K562 (cell line): ENCODE measurements around the gene GDF15. TPM values are rescaled to one million over a fixed set of nuclear protein-coding genes. Genes with fewer than 3 reads are reported as not detected.

Experiments
- ATAC-seq: fragments of 200-7000 bp; cut with Tn5 transposase; 3 replicates; pipeline ENCODE4 v1.9.1; 2020; ENCODE audit warnings: moderate library complexity
- BruUV-seq: library from RNA; stranded (reverse); fragments of 400-500 nt; replicated peaks from 2 replicates; lab custom pipeline; 2021; lab: Mats Ljungman, UMichigan
- CTCF ChIA-PET: fragments of 300-600 bp; formaldehyde crosslinking; extraction: SDS; loops from one replicate; lab custom pipeline; 2021; ENCODE audit warnings: low intra/inter-chr PET ratio; lab: Yijun Ruan, JAX
- POLR2A ChIA-PET: fragments of 300-600, 350-650 bp; sonication (Branson Sonifier 250); formaldehyde crosslinking; extraction: SDS; loops from one replicate; lab custom pipeline; 2021; ENCODE audit warnings: antibody characterized with exemption, inconsistent platforms; lab: Yijun Ruan, JAX
- DNase-seq, 4 experiments: peaks; one replicate each; pipeline versions ENCODE4 v3.0.0 to v3.0.0-alpha.2; 2011 to 2018; ENCODE audit warnings: low spot score in 3 of 4, mixed read lengths in 3 of 4; ENCODE audit errors: extremely low read depth in 1 of 4
- FAIRE-seq: peaks from 2 replicates; lab custom pipeline; 2011; peaks lifted over from hg19 to GRCh38; lab: Jason Lieb, UNC
- H2AFZ ChIP-seq: 2 replicates; pipeline ENCODE4 v1.6.0; 2011; ENCODE audit warnings: low read depth, low read length, control low read depth, inconsistent platforms
- H3K27ac ChIP-seq: fragments of 200-600 bp; 3 replicates; pipeline ENCODE4 v1.8.0; 2011; ENCODE audit warnings: low read depth, mild to moderate bottlenecking, control low read depth, inconsistent platforms, low read length, moderate library complexity, mixed read lengths; ENCODE audit errors: extremely low read depth
- H3K27me3 ChIP-seq, 2 experiments: fragments of 300-600 bp in 1 of 2; 2 replicates in 1 of 2; 3 replicates in 1 of 2; pipeline versions ENCODE4 v1.6.0 to v1.8.0; 2011; ENCODE audit warnings: inconsistent platforms in 2 of 2, low read length in 2 of 2, mild to moderate bottlenecking in 1 of 2, mixed read lengths in 1 of 2, moderate library complexity in 1 of 2; ENCODE audit not compliant: control insufficient read depth in 2 of 2, insufficient read depth in 2 of 2
- H3K36me3 ChIP-seq: fragments of 300-600 bp; 3 replicates; pipeline ENCODE4 v1.8.0; 2011; ENCODE audit warnings: mild to moderate bottlenecking, low read length, inconsistent platforms; ENCODE audit not compliant: control insufficient read depth, insufficient read depth
- H3K4me1 ChIP-seq, 2 experiments: fragments of 200-600 bp in 1 of 2; replicated peaks in 1 of 2; 2 replicates in 1 of 2; 3 replicates in 1 of 2; pipeline versions ENCODE4 v1.5.1 to v1.8.0; 2011; ENCODE audit warnings: inconsistent platforms in 2 of 2, low read length in 2 of 2, mild to moderate bottlenecking in 1 of 2, mixed read lengths in 1 of 2, moderate library complexity in 1 of 2; ENCODE audit not compliant: control insufficient read depth in 2 of 2, insufficient read depth in 2 of 2
- H3K4me2 ChIP-seq: 2 replicates; pipeline ENCODE4 v1.6.1; 2011; ENCODE audit warnings: low read length, control low read depth, inconsistent platforms, mixed read lengths; ENCODE audit not compliant: insufficient read depth
- H3K4me3 ChIP-seq: fragments of 200-600 bp; sonication (generic), shearing (Covaris generic); 2 replicates; pipeline ENCODE4 v1.5.1; 2016; ENCODE audit warnings: control low read depth, inconsistent platforms
- H3K79me2 ChIP-seq: fragments of 200-600 bp; 3 replicates; pipeline ENCODE4 v1.8.0; 2011; ENCODE audit warnings: low read length, inconsistent platforms; ENCODE audit not compliant: control insufficient read depth, insufficient read depth
- H3K9ac ChIP-seq, 2 experiments: 2 replicates each; pipeline versions ENCODE4 v1.6.0 to v1.6.1; 2011; ENCODE audit warnings: low read depth in 2 of 2, low read length in 2 of 2, control low read depth in 1 of 2, inconsistent platforms in 1 of 2, mild to moderate bottlenecking in 1 of 2, mixed read lengths in 1 of 2; ENCODE audit not compliant: insufficient read depth in 1 of 2
- H3K9me1 ChIP-seq: one replicate; pipeline ENCODE4 v1.6.0; 2011; ENCODE audit warnings: inconsistent platforms, mild to moderate bottlenecking, low read length, moderate library complexity; ENCODE audit not compliant: control insufficient read depth, insufficient read depth
- H3K9me3 ChIP-seq: replicated peaks from 2 replicates; pipeline ENCODE4 v1.5.1; 2011; ENCODE audit warnings: low read depth, low read length, inconsistent platforms; ENCODE audit not compliant: control insufficient read depth, insufficient read depth
- H4K20me1 ChIP-seq: replicated peaks from 2 replicates; pipeline ENCODE4 v1.6.1; 2011; ENCODE audit warnings: low read length, inconsistent platforms, mixed read lengths; ENCODE audit not compliant: control insufficient read depth, insufficient read depth
- BRCA1 ChIP-seq, 2 experiments: fragments of 450-650 bp in 1 of 2; sonication (generic) in 1 of 2; formaldehyde crosslinking in 1 of 2; IDR thresholded peaks; 2 replicates each; pipeline versions ENCODE4 v1.5.0 to v1.6.1; 2017 to 2020; ENCODE audit warnings: mild to moderate bottlenecking in 1 of 2, missing genetic modification reagents in 1 of 2
- DMBX1 ChIP-seq: fragments of 250-450 bp; sonication (Bioruptor Pico); IDR thresholded peaks from 2 replicates; pipeline ENCODE4 v1.8.0; 2022; ENCODE audit warnings: inconsistent platforms, mild to moderate bottlenecking, moderate library complexity, borderline replicate concordance
- NRF1 ChIP-seq, 2 experiments: fragments of 450-650 bp; IDR thresholded peaks in 1 of 2; conservative IDR thresholded peaks in 1 of 2; 2 replicates each; pipeline ENCODE4 v1.6.1; 2014; ENCODE audit warnings: mild to moderate bottlenecking in 2 of 2
- RB1 ChIP-seq: fragments of 450-650 bp; IDR thresholded peaks from 2 replicates; pipeline ENCODE4 v1.6.1; 2017; ENCODE audit warnings: low read depth, mild to moderate bottlenecking
- RUNX1 ChIP-seq: sonication (generic); IDR thresholded peaks from 2 replicates; pipeline ENCODE4 v1.6.1; 2016; ENCODE audit warnings: antibody characterized with exemption, low read depth
- TAF7 ChIP-seq: fragments of 450-650 bp; IDR thresholded peaks from 2 replicates; pipeline ENCODE4 v1.6.1; 2016; ENCODE audit warnings: missing genetic modification characterization, missing compliant biosample characterization
- TFAM ChIP-seq: fragments of 250-450 bp; sonication (Bioruptor Pico); conservative IDR thresholded peaks from 2 replicates; pipeline ENCODE4 v1.5.0; 2021; ENCODE audit warnings: mild to moderate bottlenecking, moderate library complexity
- THRAP3 ChIP-seq: fragments of 450-650 bp; IDR thresholded peaks from 2 replicates; pipeline ENCODE4 v1.6.1; 2016; ENCODE audit warnings: mild to moderate bottlenecking, inconsistent platforms, borderline replicate concordance
- WGBS: fragments of 100-300 bp; shearing (Covaris generic); methylation state at CpG from one replicate; pipeline ENCODE4 v1.1.6; 2016; ENCODE audit warnings: low coverage, mixed read lengths; ENCODE audit not compliant: insufficient coverage; ENCODE audit errors: missing lambda C conversion rate; 5-methylcytosine and 5-hydroxymethylcytosine counted together
- in situ Hi-C: fragments of 300-500 bp; cut with MboI; formaldehyde crosslinking; loops from 4 replicates; pipeline ENCODE4 v1.15.0; 2018; ENCODE audit warnings: inconsistent platforms, mixed read lengths
- intact Hi-C: fragments of 100-400 bp; cut with micrococcal nuclease; formaldehyde crosslinking; loops from 2 replicates; pipeline ENCODE4 v1.14.2; 2022
- polyA plus RNA-seq, 8 experiments: library from polyadenylated mRNA; depleted of rRNA in 4 of 8; stranded (reverse) in 5 of 8; unstranded in 3 of 8; fragments of >200 nt; fragmentation: Nextera tagmentation in 2 of 8; fragmentation: Illumina TruSeq in 1 of 8; extraction: Ambion mirVana in 2 of 8; extraction: Trizol in 1 of 8; gene quantifications; 2 replicates each; pipeline versions ENCODE4 v1.2.1 to v1.2.3, GENCODE V29; 2011 to 2014; ENCODE audit warnings: inconsistent platforms in 1 of 8, missing spikeins in 1 of 8
- total RNA-seq, 7 experiments: library from RNA; depleted of rRNA in 6 of 7; stranded (reverse); fragments of >200 nt in 6 of 7; fragmentation: Illumina TruSeq in 2 of 7; extraction: Trizol in 2 of 7; gene quantifications; 2 replicates each; pipeline versions ENCODE4 v1.2.1 to v1.2.3, GENCODE V29; 2011 to 2021; ENCODE audit warnings: low replicate concordance in 1 of 7
- TF ChIP-seq, protein P1 (sequence below): fragments of 250-450 bp; sonication (Bioruptor Pico); IDR thresholded peaks from 2 replicates; pipeline ENCODE4 v1.9.0; 2021; ENCODE audit warnings: mild to moderate bottlenecking, inconsistent platforms
- TF ChIP-seq, protein P2 (sequence below), 3 experiments: fragments of 200-800 bp in 1 of 3; sonication (Bioruptor generic) in 1 of 3; sonication (generic) in 1 of 3; formaldehyde crosslinking in 1 of 3; IDR thresholded peaks; 2 replicates each; pipeline versions ENCODE4 v1.6.1 to v1.8.0; 2016 to 2022; ENCODE audit warnings: mild to moderate bottlenecking in 2 of 3, missing compliant biosample characterization in 2 of 3, missing genetic modification characterization in 2 of 3, missing genetic modification reagents in 1 of 3

The GDF15 gene
- total and polyA plus RNA-seq, 9 of the 15 experiments (the other 6 are each of a cell fraction or from before 2014, with no cell fraction given): 2.3 to 82.4 (median 12.5) TPM

DNA sequence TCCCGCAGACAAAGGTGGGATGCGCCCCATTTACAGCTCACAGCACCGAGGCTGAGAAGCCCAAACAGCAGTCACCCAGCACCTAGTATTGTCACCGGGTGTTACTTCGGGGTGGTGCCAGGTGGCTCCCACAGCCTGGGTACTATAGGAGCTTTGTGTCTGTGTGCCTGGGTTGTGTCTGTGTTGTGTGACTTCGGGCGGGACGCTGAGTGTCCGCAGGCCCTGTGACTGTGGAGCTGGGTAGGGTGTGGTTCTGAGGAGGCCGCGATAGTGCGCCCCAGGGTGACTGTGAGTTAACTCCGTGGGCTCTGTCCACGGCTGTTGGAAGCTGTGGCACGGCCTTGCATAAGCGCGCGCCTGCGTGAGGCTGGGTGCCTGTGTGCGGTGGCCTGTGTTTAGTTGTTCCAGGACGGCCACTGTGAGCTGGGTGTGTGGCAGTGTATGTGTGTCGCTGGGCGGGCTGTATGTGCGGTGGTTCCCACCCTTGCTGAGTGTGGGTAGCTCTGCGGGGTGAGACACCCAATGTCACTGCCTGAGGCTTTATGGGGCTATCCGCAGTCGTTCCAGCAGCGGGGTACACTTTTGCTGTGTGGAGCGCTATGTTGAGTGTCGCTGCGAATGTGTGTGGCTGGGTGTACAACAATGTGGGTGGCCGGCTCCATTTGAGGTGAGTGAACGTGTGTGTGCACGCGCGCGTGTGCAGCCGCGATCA is 32.7 kb downstream of the GDF15 start (continued):
- TF ChIP-seq RUNX1 (0 out of 2 replicates have a peak, but pooled peaks have one; percentile 25), DMBX1 (CRISPR knock-in tag) (no peak), NRF1 (conservative IDR thresholded peaks at IDR 0.05 in 1 of 2, IDR thresholded peaks at IDR 0.05 in 1 of 2) (peak in 1 of 2 experiments; percentile 89; a peak in 2 of 4 replicates), THRAP3 (no peak)

DNA sequence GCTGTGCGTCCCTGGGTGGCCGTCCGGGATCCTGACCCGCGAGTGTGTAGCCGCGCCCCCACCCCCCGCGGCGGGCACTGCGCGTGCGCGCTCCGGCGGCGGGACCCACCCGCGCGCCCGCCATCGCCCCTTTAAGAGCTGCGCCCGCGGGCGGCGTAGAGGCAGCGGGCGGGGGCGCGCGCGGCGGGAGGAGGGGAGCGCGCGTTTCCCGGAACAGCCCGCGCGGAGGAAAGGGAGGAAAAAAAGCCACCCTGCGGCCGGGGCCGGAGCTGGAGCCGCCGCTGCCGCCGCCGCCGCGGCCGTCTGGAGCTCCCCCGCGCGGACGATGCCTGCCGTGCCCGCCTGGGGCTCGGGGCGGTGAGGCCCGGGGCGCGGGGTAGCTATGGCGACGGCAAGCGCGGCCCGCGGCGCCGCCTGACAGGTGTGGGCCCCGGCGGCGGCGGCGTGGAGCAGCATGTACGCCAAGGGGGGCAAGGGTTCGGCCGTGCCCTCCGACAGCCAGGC is 33.3 kb downstream of the GDF15 start, which contains the start of gene SSBP4:
SSBP4 (plus strand) TSS at position 204 of the 504 bp plus-strand sequence; CDS start at position 455, 251 bp downstream.
- H3K27ac ChIP-seq: peak within 1 kb of the TSS; percentile 97
- DNase-seq (peak; percentile 84 to 95 (median 88)), ATAC-seq (peak; percentile 13), FAIRE-seq (no peak)
- POLR2A ChIA-PET: interaction anchor here (0.6 to 11.1 kb wide), 12 partner anchors 10 to 228 kb away, joined by 3 to 244 read pairs (median 4); partner anchors contain the start of genes GDF15 and JUND
- H3K36me3 ChIP-seq: peaks cover 30% of the 10 kb centered on the region; the same call in 2 of the 3 replicates
- H3K9ac ChIP-seq: peak within 1 kb of the TSS; percentile 85 to 95
- WGBS: 0% methylated on average over 45 of the region's 80 CpGs
- no peaks in the 10 kb centered on the region for H3K9me3 ChIP-seq
- H3K4me3 ChIP-seq: peak within 1 kb of the TSS; percentile 60
- H3K4me1 ChIP-seq: peaks cover 54 to 96% of the 10 kb centered on the region in 2 experiments
- in situ Hi-C loops (loop anchor here (10.0 kb wide), 1 partner anchor 324 kb away; the partner anchor contains the start of gene MAST3), intact Hi-C loops (loop anchor here (5.0 kb wide), 1 partner anchor 217 kb away; the partner anchor contains the start of gene RAB3A)
- peak within 1 kb of the TSS; percentile 88 for H3K4me2 ChIP-seq
- H3K79me2 ChIP-seq: peaks cover 65% of the 10 kb centered on the region
- no peaks in the 10 kb centered on the region for H3K9me1 ChIP-seq
- peak within 1 kb of the TSS; percentile 92 for H2AFZ ChIP-seq
- CTCF ChIA-PET: interaction anchor here (0.6 to 1.4 kb wide), 4 partner anchors 31 to 227 kb away, joined by 3 to 5 read pairs (median 4); no protein-coding TSS in a partner anchor
- BruUV-seq: no TSS peak
- H4K20me1 ChIP-seq: peaks cover 14% of the 10 kb centered on the region
- no peaks in the 10 kb centered on the region for H3K27me3 ChIP-seq
- TF ChIP-seq TFAM (CRISPR knock-in tag) (no peak), RB1 (peak; percentile 97), TAF7 (no peak), BRCA1 (IDR thresholded peaks at IDR 0.05) (no peak), BRCA1 (CRISPR knock-in tag; IDR thresholded peaks at IDR 0.05) (no peak)
- TF ChIP-seq, protein P1, sequence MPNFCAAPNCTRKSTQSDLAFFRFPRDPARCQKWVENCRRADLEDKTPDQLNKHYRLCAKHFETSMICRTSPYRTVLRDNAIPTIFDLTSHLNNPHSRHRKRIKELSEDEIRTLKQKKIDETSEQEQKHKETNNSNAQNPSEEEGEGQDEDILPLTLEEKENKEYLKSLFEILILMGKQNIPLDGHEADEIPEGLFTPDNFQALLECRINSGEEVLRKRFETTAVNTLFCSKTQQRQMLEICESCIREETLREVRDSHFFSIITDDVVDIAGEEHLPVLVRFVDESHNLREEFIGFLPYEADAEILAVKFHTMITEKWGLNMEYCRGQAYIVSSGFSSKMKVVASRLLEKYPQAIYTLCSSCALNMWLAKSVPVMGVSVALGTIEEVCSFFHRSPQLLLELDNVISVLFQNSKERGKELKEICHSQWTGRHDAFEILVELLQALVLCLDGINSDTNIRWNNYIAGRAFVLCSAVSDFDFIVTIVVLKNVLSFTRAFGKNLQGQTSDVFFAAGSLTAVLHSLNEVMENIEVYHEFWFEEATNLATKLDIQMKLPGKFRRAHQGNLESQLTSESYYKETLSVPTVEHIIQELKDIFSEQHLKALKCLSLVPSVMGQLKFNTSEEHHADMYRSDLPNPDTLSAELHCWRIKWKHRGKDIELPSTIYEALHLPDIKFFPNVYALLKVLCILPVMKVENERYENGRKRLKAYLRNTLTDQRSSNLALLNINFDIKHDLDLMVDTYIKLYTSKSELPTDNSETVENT (CRISPR knock-in tag): no peak
- TF ChIP-seq, protein P2, sequence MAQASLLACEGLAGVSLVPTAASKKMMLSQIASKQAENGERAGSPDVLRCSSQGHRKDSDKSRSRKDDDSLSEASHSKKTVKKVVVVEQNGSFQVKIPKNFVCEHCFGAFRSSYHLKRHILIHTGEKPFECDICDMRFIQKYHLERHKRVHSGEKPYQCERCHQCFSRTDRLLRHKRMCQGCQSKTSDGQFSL (CRISPR knock-in tag; IDR thresholded peaks at IDR 0.05): peak; percentile 29; the same call in 1 of the 2 replicates
- TF ChIP-seq, protein P2 (tag; IDR thresholded peaks at IDR 0.05): no peak
